ENCODE results near the gene FAM53B.

Gene FAM53B

GRCh38 chr10:124727361-124727960 lies 16.7 kb downstream of the FAM53B start:
- no peak for DNase-seq (ENCODE audit: low read depth)

GRCh38 chr10:124725791-124726190 lies 18.4 kb downstream of the FAM53B start:
- DNase-seq (ENCODE audit: low read depth), result no peak

DNA sequence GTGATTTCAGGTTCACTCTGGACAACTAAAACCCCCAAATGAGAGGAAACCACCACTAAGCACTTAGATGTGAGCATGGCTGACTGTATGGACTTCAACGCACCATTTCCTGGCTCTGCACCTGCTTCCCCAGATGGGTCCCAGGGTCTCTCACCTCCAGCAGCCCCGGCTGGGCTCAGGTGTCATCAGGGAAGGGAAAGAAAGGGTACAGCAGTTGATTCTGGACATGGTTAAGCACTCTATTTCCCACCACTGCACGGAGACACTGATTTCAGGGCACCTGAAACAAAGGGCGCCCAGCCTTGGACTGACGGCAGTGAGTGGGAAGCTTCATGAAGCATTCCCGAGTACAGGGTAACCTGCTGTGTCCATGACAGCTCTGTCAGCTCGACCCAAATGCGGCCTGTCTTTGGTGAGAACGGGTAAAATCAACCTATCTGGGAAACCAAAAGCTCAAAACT lies 19.0 kb downstream of the FAM53B start:
- DNase-seq (ENCODE audit: low read depth), result no peak

GRCh38 chr10:124724279-124725027 lies 19.7 kb downstream of the FAM53B start:
- no peak for DNase-seq (ENCODE audit: low read depth)

- DNase-seq (ENCODE audit: low read depth), result no peak
Measured at GRCh38 chr10:124723826-124724225, 20.4 kb downstream of the FAM53B start.

- peak; percentile 54 for DNase-seq (ENCODE audit: low read depth)
Measured at GRCh38 chr10:124722798-124723783, 21.1 kb downstream of the FAM53B start.

- DNase-seq (ENCODE audit: low read depth), result no peak
Measured at GRCh38 chr10:124721330-124722045, 22.7 kb downstream of the FAM53B start.

DNA sequence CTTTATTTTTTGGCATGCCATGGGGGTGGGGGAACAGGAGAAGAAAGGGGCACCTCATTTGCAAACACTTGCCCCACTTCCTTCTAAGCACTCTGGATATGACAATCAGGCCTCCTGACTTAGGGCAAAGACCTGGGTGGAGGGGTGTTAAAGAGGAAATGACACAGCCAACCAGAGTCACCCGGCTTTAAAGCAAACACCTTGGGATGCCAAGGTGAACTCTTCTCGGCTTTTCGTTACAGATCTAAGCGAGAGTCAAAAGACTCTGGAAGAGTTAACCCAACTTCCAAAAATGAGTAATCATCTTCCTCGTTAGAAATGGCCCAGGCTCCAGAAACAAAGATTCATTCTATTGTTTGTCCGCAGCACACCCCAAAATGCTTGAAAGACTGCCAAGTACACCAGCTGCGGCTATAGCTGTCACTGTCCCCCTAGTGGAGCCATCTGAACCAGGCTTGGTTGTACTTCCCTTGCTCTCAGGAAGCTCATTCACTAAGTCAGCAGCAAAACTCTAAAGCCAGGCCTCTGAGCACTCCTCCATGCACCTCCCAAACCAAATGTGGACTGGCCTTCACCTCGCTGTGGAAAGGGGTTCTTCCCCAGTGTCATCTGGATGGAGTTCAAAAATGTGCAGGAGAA lies 24.8 kb downstream of the FAM53B start:
- peak; percentile 56 for DNase-seq (ENCODE audit: low read depth)

DNA sequence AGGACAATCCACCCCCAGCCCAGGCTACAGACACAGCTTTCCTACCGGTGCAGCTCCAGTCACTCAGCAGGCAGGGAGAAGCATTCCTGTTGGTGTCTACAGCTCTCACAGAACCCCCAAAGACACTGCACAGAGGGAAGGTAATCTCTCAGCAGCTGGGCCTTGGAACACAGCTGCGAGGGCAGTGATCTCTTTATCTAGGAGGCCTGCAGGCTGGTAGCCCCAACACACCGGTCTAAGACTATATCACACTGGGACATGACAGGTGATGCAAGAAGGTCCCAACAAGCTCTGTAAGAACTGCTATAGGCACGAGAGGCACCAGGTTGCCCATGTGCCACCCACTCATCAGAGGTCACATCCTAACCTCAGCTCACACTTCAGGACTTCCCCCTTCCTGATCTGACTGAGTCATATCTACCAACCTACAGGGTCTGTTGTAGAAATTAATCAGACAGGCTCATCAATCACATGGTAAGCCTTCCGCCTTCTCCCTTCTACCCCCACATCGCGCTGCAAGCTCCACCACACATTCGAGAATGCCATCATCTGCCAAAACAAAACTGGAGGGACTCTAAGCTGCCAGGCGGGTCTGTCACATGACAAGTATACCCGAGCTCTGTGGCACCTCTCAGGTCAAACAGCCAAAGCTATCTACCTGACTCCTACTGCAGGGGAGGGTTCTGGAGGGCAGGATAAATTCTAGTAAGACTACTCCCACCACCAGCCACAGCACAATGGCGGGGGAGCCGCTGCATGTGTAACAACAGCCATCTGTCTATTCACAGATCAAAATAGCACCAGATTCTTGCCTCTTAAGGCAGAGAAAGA lies 26.1 kb downstream of the FAM53B start:
- peak; percentile 74 for DNase-seq (ENCODE audit: low read depth)

DNA sequence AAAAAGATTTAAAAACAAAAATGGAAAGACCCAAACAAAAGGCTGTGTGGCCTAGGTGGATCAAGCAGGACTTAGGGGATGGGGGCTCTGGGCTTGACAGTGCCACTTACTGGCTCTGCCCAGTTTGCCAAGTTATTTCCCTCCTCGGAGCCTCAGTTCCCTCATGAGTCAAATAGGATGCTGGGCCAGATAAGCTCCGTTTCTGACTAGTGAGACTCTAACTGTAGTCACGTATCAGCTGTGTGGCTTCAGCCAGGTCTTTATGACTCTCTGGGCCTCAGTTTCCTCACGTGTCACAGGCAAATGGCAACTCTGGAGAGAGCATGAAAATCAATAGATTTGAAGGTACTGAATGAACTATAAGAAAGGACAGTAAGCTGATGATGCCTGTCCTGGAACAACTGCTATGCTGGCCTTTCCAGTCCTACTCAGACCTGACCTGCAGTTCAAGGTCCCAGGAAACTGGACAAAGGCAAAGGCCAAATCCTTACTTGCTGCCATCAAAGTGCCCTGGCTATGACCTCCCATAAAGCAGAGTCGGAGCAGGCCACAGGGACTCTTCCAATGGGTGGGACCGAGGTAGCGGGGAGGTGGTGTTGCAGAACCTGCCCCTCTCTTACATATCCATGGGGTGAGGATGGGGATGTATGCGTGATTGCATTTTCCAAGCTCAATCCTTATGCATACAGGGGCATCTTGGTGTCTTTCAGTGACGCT lies 27.0 kb downstream of the FAM53B start:
- no peak for DNase-seq (ENCODE audit: low read depth)

GRCh38 chr10:124716369-124716768 lies 27.8 kb downstream of the FAM53B start:
- no peak for DNase-seq (ENCODE audit: low read depth)

- DNase-seq (ENCODE audit: low read depth), result no peak
Measured at GRCh38 chr10:124715439-124715838, 28.7 kb downstream of the FAM53B start.

DNA sequence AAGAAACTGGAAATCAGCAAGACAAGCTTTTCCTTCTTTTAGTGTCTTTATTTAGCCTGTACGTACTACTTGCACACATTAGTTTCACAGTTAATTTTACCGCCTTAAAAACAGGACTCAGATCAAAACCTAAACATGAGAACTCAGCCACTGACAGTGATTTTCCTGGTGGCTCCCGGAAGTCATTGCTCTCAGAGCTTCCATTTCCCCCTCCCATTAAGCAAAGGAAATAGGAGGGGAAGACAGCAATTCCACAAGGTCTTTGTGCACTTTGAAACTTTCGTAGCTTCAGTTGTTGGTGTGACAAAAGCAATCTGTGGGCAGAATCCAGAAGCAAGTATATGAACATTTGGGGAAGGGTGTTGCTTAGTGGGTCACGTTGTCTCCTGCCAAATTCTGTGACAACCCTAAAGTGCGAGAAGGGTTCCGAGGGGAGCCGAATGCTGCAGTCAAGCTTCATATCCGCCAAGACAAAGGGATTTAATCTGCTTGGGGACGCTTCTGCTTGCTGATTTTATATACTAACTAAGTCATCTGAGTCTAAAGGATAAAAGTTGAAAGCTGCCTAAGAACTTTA lies 30.4 kb downstream of the FAM53B start:
- DNase-seq (ENCODE audit: low read depth), result no peak

GRCh38 chr10:124712704-124713407 lies 31.3 kb downstream of the FAM53B start:
- DNase-seq (ENCODE audit: low read depth), result no peak

- DNase-seq (ENCODE audit: low read depth), result no peak
Measured at GRCh38 chr10:124711145-124711544, 33.0 kb downstream of the FAM53B start.

- DNase-seq (ENCODE audit: low read depth), result no peak
Measured at GRCh38 chr10:124710266-124710881, 33.8 kb downstream of the FAM53B start.

- no peak for DNase-seq (ENCODE audit: low read depth)
Measured at GRCh38 chr10:124709861-124710260, 34.3 kb downstream of the FAM53B start.

- no peak for DNase-seq (ENCODE audit: low read depth)
Measured at GRCh38 chr10:124708922-124709520, 35.2 kb downstream of the FAM53B start.
